ENCODE results near the gene FOXP3. TPM values are rescaled to one million over a fixed set of nuclear protein-coding genes. Genes with fewer than 3 reads are reported as not detected.

FOXP3 gene
- total and polyA plus RNA-seq, 2 of the 4 experiments (the other 2 are of a cell fraction) = 0.05 TPM; not detected in 1

DNA sequence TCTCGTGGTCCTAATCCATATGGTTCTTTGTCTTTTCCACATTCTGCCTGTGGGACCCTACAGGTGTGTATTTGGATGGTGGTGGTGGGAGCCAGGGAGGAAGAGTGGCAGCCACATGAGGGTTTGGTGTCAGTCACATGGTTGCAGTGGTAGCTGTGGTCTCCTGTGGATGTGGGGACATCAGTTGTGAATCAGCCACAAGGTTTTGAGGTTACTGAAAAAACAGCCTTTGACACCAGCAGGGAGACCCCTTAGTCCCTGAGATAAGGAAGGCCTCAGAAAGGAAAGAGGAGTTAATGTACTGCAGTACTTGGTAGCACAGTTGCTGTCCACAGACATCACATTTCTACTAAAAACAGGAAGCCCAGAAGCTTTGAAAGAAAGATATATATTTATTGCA lies 23.2 kb upstream of the FOXP3 start:
- no peak overlapping the region for H3K9ac ChIP-seq (ENCODE audit: low read depth, low read length)
- DNase-seq (no peak), ATAC-seq (ENCODE audit: low read depth) (no peak)
- H2BK120ac ChIP-seq (ENCODE audit: low read depth, low read length) = no peak overlapping the region
- H3K4me2 ChIP-seq (ENCODE audit: low read depth, low read length) = no peak overlapping the region
- H3K4ac ChIP-seq (ENCODE audit: low read depth, low read length) = no peak overlapping the region
- H3K27me3 ChIP-seq (ENCODE audit: control insufficient read depth, insufficient read depth, low read length) = peaks cover 2% of the 10 kb centered on the region; the same call in 1 of the 2 replicates
- intact Hi-C loops (cut with micrococcal nuclease) (loop anchor here (10.0 kb wide), 1 partner anchor 1023 kb away; no protein-coding TSS in a partner anchor), in situ Hi-C loops (cut with MboI; ENCODE audit: low sequenced_read_pairs) (no loop called here), dilution Hi-C loops (cut with HindIII; ENCODE audit: low sequenced_read_pairs, unreplicated experiment) (no loop called here)
- no peak overlapping the region for H2AFZ ChIP-seq (replicated peaks; ENCODE audit: low read length, poor library complexity)
- H3K14ac ChIP-seq (replicated peaks; ENCODE audit: low read depth, low read length) = no peak overlapping the region
- H3K56ac ChIP-seq (ENCODE audit: extremely low read depth, insufficient read depth, low read length) = no peak overlapping the region
- no peaks in the 10 kb centered on the region for H3K4me1 ChIP-seq (ENCODE audit: control insufficient read depth, insufficient read depth, low read length)
- no peak overlapping the region for H2AK5ac ChIP-seq (ENCODE audit: low read depth, low read length)
- no peak overlapping the region for H2BK5ac ChIP-seq (ENCODE audit: low read depth, low read length, poor library complexity, severe bottlenecking)
- H2BK15ac ChIP-seq (ENCODE audit: low read depth, low read length) = no peak overlapping the region
- no peak overlapping the region for H3K27ac ChIP-seq (ENCODE audit: insufficient read depth, low read length)
- H4K20me1 ChIP-seq (ENCODE audit: insufficient read depth, low read length) = no peaks in the 10 kb centered on the region
- H4K91ac ChIP-seq (ENCODE audit: insufficient read depth, low read depth, low read length) = no peak overlapping the region
- H3K9me1 ChIP-seq (ENCODE audit: insufficient read depth, low read length) = no peaks in the 10 kb centered on the region
- H3K9me3 ChIP-seq (ENCODE audit: control insufficient read depth, insufficient read depth, low read length) = no peaks in the 10 kb centered on the region
- no peak overlapping the region for H3K4me3 ChIP-seq (ENCODE audit: insufficient read depth, low read depth, low read length)
- CTCF ChIA-PET = no interaction called here
- no peaks in the 10 kb centered on the region for H3K79me1 ChIP-seq (ENCODE audit: low read depth in 1 of 2, low read length in 2 of 2)
- no peak overlapping the region for H2BK20ac ChIP-seq (ENCODE audit: low read depth, low read length)
- no peak overlapping the region for H4K5ac ChIP-seq (ENCODE audit: low read depth, low read length)
- 80% methylated on average over 1 of the region's 1 CpG; no CpG with 5 or more reads in 1 of the 2 experiments for WGBS, 2 experiments (ENCODE audit: extremely low coverage in 2 of 2, insufficient read length in 1 of 2)
- H3K23ac ChIP-seq (ENCODE audit: low read depth, low read length) = no peak overlapping the region
- POLR2A ChIA-PET (ENCODE audit: unreplicated experiment) = no interaction called here
- TF ChIP-seq, protein P1, sequence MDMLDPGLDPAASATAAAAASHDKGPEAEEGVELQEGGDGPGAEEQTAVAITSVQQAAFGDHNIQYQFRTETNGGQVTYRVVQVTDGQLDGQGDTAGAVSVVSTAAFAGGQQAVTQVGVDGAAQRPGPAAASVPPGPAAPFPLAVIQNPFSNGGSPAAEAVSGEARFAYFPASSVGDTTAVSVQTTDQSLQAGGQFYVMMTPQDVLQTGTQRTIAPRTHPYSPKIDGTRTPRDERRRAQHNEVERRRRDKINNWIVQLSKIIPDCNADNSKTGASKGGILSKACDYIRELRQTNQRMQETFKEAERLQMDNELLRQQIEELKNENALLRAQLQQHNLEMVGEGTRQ (IDR thresholded peaks at IDR 0.05; ENCODE audit: low read depth, low read length) = no peak
- TF ChIP-seq POLR2A (IDR thresholded peaks at IDR 0.05; ENCODE audit: low read depth, low read length) = no peak
- TF ChIP-seq CEBPB (IDR thresholded peaks at IDR 0.05; ENCODE audit: low read depth, low read length) = no peak
- no peak for TF ChIP-seq MXI1 (IDR thresholded peaks at IDR 0.05; ENCODE audit: borderline replicate concordance, low read depth, low read length)
- TF ChIP-seq MAFK (IDR thresholded peaks at IDR 0.05; ENCODE audit: low read depth, low read length) = no peak
- no peak for TF ChIP-seq RAD21 (IDR thresholded peaks at IDR 0.05; ENCODE audit: low read length)
- TF ChIP-seq MAZ (IDR thresholded peaks at IDR 0.05; ENCODE audit: borderline replicate concordance, low read depth, low read length) = no peak
- TF ChIP-seq FOS (IDR thresholded peaks at IDR 0.05; ENCODE audit: low read depth, low read length) = no peak
- TF ChIP-seq, protein P2, sequence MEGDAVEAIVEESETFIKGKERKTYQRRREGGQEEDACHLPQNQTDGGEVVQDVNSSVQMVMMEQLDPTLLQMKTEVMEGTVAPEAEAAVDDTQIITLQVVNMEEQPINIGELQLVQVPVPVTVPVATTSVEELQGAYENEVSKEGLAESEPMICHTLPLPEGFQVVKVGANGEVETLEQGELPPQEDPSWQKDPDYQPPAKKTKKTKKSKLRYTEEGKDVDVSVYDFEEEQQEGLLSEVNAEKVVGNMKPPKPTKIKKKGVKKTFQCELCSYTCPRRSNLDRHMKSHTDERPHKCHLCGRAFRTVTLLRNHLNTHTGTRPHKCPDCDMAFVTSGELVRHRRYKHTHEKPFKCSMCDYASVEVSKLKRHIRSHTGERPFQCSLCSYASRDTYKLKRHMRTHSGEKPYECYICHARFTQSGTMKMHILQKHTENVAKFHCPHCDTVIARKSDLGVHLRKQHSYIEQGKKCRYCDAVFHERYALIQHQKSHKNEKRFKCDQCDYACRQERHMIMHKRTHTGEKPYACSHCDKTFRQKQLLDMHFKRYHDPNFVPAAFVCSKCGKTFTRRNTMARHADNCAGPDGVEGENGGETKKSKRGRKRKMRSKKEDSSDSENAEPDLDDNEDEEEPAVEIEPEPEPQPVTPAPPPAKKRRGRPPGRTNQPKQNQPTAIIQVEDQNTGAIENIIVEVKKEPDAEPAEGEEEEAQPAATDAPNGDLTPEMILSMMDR (conservative IDR thresholded peaks at IDR 0.05; ENCODE audit: low read depth, low read length) = no peak
- TF ChIP-seq RCOR1 (IDR thresholded peaks at IDR 0.05; ENCODE audit: insufficient replicate concordance, low read length) = no peak
- TF ChIP-seq, protein P3, sequence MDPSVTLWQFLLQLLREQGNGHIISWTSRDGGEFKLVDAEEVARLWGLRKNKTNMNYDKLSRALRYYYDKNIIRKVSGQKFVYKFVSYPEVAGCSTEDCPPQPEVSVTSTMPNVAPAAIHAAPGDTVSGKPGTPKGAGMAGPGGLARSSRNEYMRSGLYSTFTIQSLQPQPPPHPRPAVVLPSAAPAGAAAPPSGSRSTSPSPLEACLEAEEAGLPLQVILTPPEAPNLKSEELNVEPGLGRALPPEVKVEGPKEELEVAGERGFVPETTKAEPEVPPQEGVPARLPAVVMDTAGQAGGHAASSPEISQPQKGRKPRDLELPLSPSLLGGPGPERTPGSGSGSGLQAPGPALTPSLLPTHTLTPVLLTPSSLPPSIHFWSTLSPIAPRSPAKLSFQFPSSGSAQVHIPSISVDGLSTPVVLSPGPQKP (IDR thresholded peaks at IDR 0.05; ENCODE audit: borderline replicate concordance, low read depth, low read length) = no peak
- no peak for TF ChIP-seq NFE2L2 (IDR thresholded peaks at IDR 0.05; ENCODE audit: low read depth, low read length)
- no peak for TF ChIP-seq SMC3 (IDR thresholded peaks at IDR 0.05; ENCODE audit: low read depth, low read length)
- TF ChIP-seq BHLHE40 (IDR thresholded peaks at IDR 0.05; ENCODE audit: low read depth, low read length) = no peak
- no peak for TF ChIP-seq CHD1 (IDR thresholded peaks at IDR 0.05; ENCODE audit: low read depth, low read length)
- TF ChIP-seq RFX5 (IDR thresholded peaks at IDR 0.05; ENCODE audit: low read depth, low read length) = no peak
- no peaks in the 10 kb centered on the region for H3K36me3 ChIP-seq (ENCODE audit: control insufficient read depth, insufficient read depth, low read length)
- H2AK9ac ChIP-seq (replicated peaks; ENCODE audit: low read depth, low read length, poor library complexity) = no peak overlapping the region
- no peak overlapping the region for H4K8ac ChIP-seq (ENCODE audit: low read depth in 2 of 2, low read length in 2 of 2)
- BruUV-seq (replicated peaks) = no TSS peak
- no peak overlapping the region for H3K18ac ChIP-seq (ENCODE audit: low read depth, low read length)
